Measurements from ENCODE around the gene NMT1.

NMT1 gene

DNA sequence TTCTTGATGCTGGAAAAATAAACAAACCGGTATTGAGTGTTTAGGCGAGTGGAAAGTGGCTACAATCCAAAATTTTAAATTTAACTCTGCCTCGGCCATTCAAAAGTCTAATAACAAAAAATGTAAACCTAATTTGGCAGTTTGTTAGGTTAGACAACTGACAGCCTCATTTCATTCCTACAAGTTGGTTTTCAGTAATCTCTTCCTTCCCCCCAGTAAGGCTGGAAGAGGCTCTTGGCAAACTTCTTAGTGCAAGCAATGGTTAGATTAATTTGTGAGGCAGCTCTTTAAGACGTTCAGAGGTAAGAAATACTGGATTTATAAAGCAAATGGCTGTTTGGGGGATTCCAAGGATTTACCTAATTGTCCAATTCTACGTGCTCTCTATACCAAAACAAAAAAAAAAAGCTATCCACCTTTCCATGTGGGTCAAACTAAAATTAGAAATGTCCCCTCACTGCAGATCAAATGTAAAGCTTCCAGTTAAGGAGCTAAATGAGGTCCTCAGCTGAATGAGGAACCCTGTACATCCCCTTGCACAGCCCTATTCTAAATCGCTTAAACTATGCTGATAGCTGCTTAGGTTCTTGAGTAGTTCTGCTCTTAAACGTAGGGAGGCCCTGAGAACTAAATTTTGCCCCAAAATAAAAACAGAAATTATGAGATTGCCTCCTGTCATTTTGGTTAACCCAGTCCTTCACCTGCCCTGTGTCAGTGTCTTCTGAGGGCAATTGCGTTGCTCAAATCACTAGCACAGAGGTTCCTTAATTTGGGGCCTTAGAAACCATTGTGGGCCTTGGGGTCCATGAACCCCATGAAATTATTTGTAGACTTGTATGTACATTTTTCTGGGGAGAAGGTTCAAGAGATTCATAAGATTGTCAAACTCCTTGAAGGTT, 90.0 kb downstream of the NMT1 start:
- DNase-seq (ENCODE audit: low read depth), result no peak

- no peak for DNase-seq (ENCODE audit: low read depth)
These were observed 93.9 kb downstream of the NMT1 start for GRCh38 chr17:45155029-45155428.

DNA sequence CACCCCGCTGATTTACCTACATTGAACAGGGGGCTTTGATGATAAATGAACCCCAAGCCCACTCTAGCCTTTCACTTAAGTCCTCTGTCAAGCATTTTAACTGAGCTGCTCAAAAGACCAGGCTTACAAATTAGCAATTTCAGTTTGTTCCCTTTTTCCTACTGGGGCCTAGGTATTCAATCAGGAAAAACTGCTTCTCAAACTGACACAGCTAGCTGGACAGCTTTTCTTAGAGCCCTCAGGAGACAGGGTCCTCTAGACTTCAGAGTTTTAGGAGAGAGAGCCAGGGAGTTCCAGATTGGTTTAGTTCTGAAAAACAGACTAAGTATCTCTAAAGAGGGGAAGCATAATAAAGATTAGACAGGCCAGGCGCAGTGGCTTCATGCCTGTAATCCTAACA, 94.4 kb downstream of the NMT1 start:
- DNase-seq (ENCODE audit: low read depth), result no peak

GRCh38 chr17:45156242-45156641, 95.1 kb downstream of the NMT1 start:
- no peak for DNase-seq (ENCODE audit: low read depth)

All from GM04503 (cell line).